ENCODE results near the gene CAB39L. TPM values are rescaled to one million over a fixed set of nuclear protein-coding genes. Genes with fewer than 3 reads are reported as not detected.

CAB39L gene
- total RNA-seq, 2 donors from 2014 or later: 5.3 to 8.6 TPM

DNA sequence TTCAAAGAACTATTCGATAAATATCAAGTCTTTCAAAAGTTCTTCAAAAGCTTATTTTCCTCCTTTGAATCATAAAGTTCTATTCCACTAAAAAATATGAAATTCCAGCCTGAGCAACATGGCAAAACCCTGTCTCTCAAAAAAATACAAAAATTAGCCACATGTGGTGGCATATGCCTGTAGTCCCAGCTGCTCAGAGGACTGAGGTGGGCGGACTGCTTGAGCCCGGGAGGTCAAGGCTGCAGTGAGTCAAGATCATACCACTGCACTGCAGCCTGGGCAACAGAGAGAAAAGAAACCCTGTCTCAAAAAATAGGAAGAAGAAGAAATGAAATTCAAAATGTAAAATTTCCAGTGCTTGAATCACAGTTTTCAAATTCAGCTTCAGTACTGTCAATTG lies 24.6 kb downstream of the CAB39L start:
- H3K27ac Mint-ChIP-seq: no peak overlapping the region
- DNase-seq: no peak
- H3K9ac ChIP-seq (ENCODE audit: extremely low read depth, low read length, poor library complexity, severe bottlenecking): no peak overlapping the region
- no peaks in the 10 kb centered on the region for H3K9me3 Mint-ChIP-seq
- WGBS, 2 experiments (ENCODE audit: insufficient coverage in 1 of 2, insufficient read length in 1 of 2): 86 to 90% methylated on average over 1 to 3 of the region's 3 CpGs
- H3K36me3 ChIP-seq (ENCODE audit: control insufficient read depth, insufficient read depth, low read length): no peaks in the 10 kb centered on the region
- no peak overlapping the region for H3K4me3 Mint-ChIP-seq
- TF ChIP-seq, protein P1, sequence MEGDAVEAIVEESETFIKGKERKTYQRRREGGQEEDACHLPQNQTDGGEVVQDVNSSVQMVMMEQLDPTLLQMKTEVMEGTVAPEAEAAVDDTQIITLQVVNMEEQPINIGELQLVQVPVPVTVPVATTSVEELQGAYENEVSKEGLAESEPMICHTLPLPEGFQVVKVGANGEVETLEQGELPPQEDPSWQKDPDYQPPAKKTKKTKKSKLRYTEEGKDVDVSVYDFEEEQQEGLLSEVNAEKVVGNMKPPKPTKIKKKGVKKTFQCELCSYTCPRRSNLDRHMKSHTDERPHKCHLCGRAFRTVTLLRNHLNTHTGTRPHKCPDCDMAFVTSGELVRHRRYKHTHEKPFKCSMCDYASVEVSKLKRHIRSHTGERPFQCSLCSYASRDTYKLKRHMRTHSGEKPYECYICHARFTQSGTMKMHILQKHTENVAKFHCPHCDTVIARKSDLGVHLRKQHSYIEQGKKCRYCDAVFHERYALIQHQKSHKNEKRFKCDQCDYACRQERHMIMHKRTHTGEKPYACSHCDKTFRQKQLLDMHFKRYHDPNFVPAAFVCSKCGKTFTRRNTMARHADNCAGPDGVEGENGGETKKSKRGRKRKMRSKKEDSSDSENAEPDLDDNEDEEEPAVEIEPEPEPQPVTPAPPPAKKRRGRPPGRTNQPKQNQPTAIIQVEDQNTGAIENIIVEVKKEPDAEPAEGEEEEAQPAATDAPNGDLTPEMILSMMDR (conservative IDR thresholded peaks at IDR 0.05): no peak
- no peak overlapping the region for H3K4me3 ChIP-seq (ENCODE audit: low read length)
- no peak overlapping the region for H3K27ac ChIP-seq (ENCODE audit: low read depth, low read length)
- H3K9me3 ChIP-seq (ENCODE audit: control insufficient read depth, low read length): no peaks in the 10 kb centered on the region
- no peaks in the 10 kb centered on the region for H3K36me3 Mint-ChIP-seq (ENCODE audit: low read depth)
- peaks cover 4% of the 10 kb centered on the region for H3K4me1 Mint-ChIP-seq
- no peaks in the 10 kb centered on the region for H3K4me1 ChIP-seq (ENCODE audit: control insufficient read depth, insufficient read depth, low read length)
- no peaks in the 10 kb centered on the region for H3K27me3 Mint-ChIP-seq (ENCODE audit: insufficient read depth)
- peaks cover 7% of the 10 kb centered on the region for H3K27me3 ChIP-seq (ENCODE audit: control insufficient read depth, insufficient read depth, low read length, poor library complexity, severe bottlenecking)

DNA sequence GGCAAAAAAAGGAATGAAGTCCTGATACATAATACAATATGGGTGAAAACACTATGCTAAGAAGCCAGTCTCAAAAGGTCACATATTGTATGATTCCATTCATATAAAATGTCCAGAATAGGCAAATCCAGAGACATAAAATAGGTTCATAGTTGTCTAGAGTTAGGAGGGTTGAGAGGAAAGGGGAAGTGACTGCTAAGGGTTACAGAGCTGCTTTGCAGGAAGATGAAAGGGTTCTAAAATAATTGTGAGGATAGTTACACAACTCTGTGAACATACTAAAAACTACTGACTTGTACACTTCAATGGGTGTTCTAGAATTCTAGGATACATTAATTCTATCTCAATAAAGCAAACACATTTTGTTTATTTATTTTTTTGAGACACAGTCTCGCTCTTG lies 25.7 kb downstream of the CAB39L start:
- WGBS, 2 experiments (ENCODE audit: insufficient coverage in 1 of 2, insufficient read length in 1 of 2): 95 to 100% methylated on average over 1 of the region's 1 CpG

DNA sequence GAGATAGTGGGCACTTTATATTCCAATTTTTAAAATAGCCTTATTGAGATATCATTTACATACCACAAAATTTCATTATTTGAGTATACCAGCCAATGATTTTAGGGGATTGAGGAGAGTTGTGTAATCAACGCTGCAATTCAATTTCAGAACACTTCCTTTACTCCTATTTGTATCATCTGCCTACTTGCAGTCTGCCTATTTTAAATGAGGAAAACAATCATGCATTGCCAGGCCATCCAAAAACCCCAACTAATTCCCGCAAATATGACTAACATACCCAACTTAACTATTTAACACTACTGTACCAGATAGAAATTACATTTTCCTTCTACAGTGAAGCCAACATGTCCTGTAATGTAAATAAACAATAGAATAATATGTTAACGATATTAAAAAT lies 26.7 kb downstream of the CAB39L start:
- TF ChIP-seq, protein P1 (conservative IDR thresholded peaks at IDR 0.05): no peak
- DNase-seq: no peak
- Histone ChIP-seq H3K36me3 (ENCODE audit: control insufficient read depth, insufficient read depth, low read length) (no peaks in the 10 kb centered on the region), H3K27ac (ENCODE audit: low read depth, low read length) (no peak overlapping the region), H3K9me3 (ENCODE audit: control insufficient read depth, low read length) (no peaks in the 10 kb centered on the region), H3K4me1 (ENCODE audit: control insufficient read depth, insufficient read depth, low read length) (no peaks in the 10 kb centered on the region), H3K27me3 (ENCODE audit: control insufficient read depth, insufficient read depth, low read length, poor library complexity, severe bottlenecking) (peaks cover 7% of the 10 kb centered on the region), H3K9ac (ENCODE audit: extremely low read depth, low read length, poor library complexity, severe bottlenecking) (no peak overlapping the region), H3K4me3 (ENCODE audit: low read length) (no peak overlapping the region)
- WGBS, 2 experiments (ENCODE audit: insufficient coverage in 1 of 2, insufficient read length in 1 of 2): 95% methylated on average over 2 of the region's 3 CpGs; no CpG with 5 or more reads in 1 of the 2 experiments
- no peaks in the 10 kb centered on the region for H3K36me3 Mint-ChIP-seq (ENCODE audit: low read depth)
- no peaks in the 10 kb centered on the region for H3K9me3 Mint-ChIP-seq
- H3K27me3 Mint-ChIP-seq (ENCODE audit: insufficient read depth): peaks cover 7% of the 10 kb centered on the region
- H3K4me3 Mint-ChIP-seq: no peak overlapping the region
- no peak overlapping the region for H3K27ac Mint-ChIP-seq
- peaks cover 6% of the 10 kb centered on the region for H3K4me1 Mint-ChIP-seq

More for the DNA sequence above, 25.7 kb downstream of the CAB39L start:
- TF ChIP-seq, protein P1 (conservative IDR thresholded peaks at IDR 0.05): no peak
- Mint-ChIP-seq H3K36me3 (ENCODE audit: low read depth) (no peaks in the 10 kb centered on the region), H3K27me3 (ENCODE audit: insufficient read depth) (peaks cover 1% of the 10 kb centered on the region), H3K4me3 (no peak overlapping the region), H3K27ac (no peak overlapping the region), H3K4me1 (peaks cover 6% of the 10 kb centered on the region), H3K9me3 (no peaks in the 10 kb centered on the region)
- Histone ChIP-seq H3K9me3 (ENCODE audit: control insufficient read depth, low read length) (no peaks in the 10 kb centered on the region), H3K4me1 (ENCODE audit: control insufficient read depth, insufficient read depth, low read length) (no peaks in the 10 kb centered on the region), H3K27ac (ENCODE audit: low read depth, low read length) (no peak overlapping the region), H3K27me3 (ENCODE audit: control insufficient read depth, insufficient read depth, low read length, poor library complexity, severe bottlenecking) (peaks cover 7% of the 10 kb centered on the region), H3K4me3 (ENCODE audit: low read length) (no peak overlapping the region), H3K9ac (ENCODE audit: extremely low read depth, low read length, poor library complexity, severe bottlenecking) (no peak overlapping the region), H3K36me3 (ENCODE audit: control insufficient read depth, insufficient read depth, low read length) (no peaks in the 10 kb centered on the region)
- DNase-seq: no peak
